NCI-H524 treated with DMSO at 0.1 percent for 48 hours (cell line): ENCODE data around the gene SCRG1.

Experiments
- DNase-seq: peaks from one replicate; lab custom pipeline; 2025; lab: John Stamatoyannopoulos, UW

The SCRG1 gene

GRCh38 chr4:173398779-173399415 lies at the start of gene SCRG1:
Gene SCRG1 (minus strand): TSS chr4:173399116. CDS start chr4:173391414, 7,702 bp downstream.
- no peak for DNase-seq

- DNase-seq: peak; percentile 72
Observed at GRCh38 chr4:173448103-173448502, 49.2 kb upstream of the SCRG1 start.

GRCh38 chr4:173446416-173446815 lies 47.5 kb upstream of the SCRG1 start:
- no peak for DNase-seq

GRCh38 chr4:173443121-173443520 lies 44.2 kb upstream of the SCRG1 start:
- DNase-seq: no peak

GRCh38 chr4:173442223-173442932 lies 43.5 kb upstream of the SCRG1 start:
- DNase-seq: no peak

GRCh38 chr4:173440888-173441287 lies 42.0 kb upstream of the SCRG1 start:
- DNase-seq: no peak

GRCh38 chr4:173436771-173437265 lies 37.9 kb upstream of the SCRG1 start:
- DNase-seq: no peak

GRCh38 chr4:173436149-173436579 lies 37.2 kb upstream of the SCRG1 start:
- no peak for DNase-seq

GRCh38 chr4:173434231-173434630 lies 35.3 kb upstream of the SCRG1 start:
- DNase-seq: no peak

GRCh38 chr4:173433447-173433846 lies 34.5 kb upstream of the SCRG1 start:
- no peak for DNase-seq

- DNase-seq: no peak
Observed at GRCh38 chr4:173432430-173432829, 33.5 kb upstream of the SCRG1 start.

GRCh38 chr4:173426064-173426463 lies 27.1 kb upstream of the SCRG1 start:
- DNase-seq: no peak

GRCh38 chr4:173424899-173425805 lies 26.2 kb upstream of the SCRG1 start:
- no peak for DNase-seq

- no peak for DNase-seq
Observed at GRCh38 chr4:173420801-173421200, 21.9 kb upstream of the SCRG1 start.

GRCh38 chr4:173420324-173420752 lies 21.4 kb upstream of the SCRG1 start:
- no peak for DNase-seq

- DNase-seq: no peak
Observed at GRCh38 chr4:173418639-173419038, 19.7 kb upstream of the SCRG1 start.

- DNase-seq: no peak
Observed at GRCh38 chr4:173417833-173418232, 18.9 kb upstream of the SCRG1 start.

- no peak for DNase-seq
Observed at GRCh38 chr4:173415885-173416653, 17.2 kb upstream of the SCRG1 start.

- no peak for DNase-seq
Observed at GRCh38 chr4:173415092-173415491, 16.2 kb upstream of the SCRG1 start.

GRCh38 chr4:173414456-173414855 lies 15.5 kb upstream of the SCRG1 start:
- DNase-seq: no peak

GRCh38 chr4:173413036-173413435 lies 14.1 kb upstream of the SCRG1 start:
- no peak for DNase-seq
